Parathyroid adenoma (tissue), 2 donors: ENCODE results near the gene ARHGEF6.

Experiments used
- H2AFZ ChIP-seq: fragments of 300-600 bp; sonication (generic); one replicate; pipeline ENCODE4 v1.7.0; 2017; ENCODE audit warnings: antibody characterized with exemption, mild to moderate bottlenecking
- H3K27ac ChIP-seq: fragments of 300-600 bp; sonication (generic); one replicate; pipeline ENCODE4 v1.7.0; 2017
- H3K27me3 ChIP-seq: fragments of 300-600 bp; sonication (generic); one replicate; pipeline ENCODE4 v1.7.0; 2017; ENCODE audit warnings: low read length; ENCODE audit not compliant: control insufficient read depth, insufficient read depth
- H3K36me3 ChIP-seq: fragments of 300-600 bp; sonication (generic); one replicate; pipeline ENCODE4 v1.7.0; 2017; ENCODE audit warnings: low read length; ENCODE audit not compliant: control insufficient read depth, insufficient read depth
- H3K4me1 ChIP-seq: fragments of 300-600 bp; sonication (generic); one replicate; pipeline ENCODE4 v1.7.0; 2017; ENCODE audit warnings: control low read depth
- H3K4me2 ChIP-seq: fragments of 300-600 bp; sonication (generic); one replicate; pipeline ENCODE4 v1.7.0; 2017; ENCODE audit warnings: low read length
- H3K4me3 ChIP-seq: fragments of 300-600 bp; sonication (generic); one replicate; pipeline ENCODE4 v1.7.0; 2017; ENCODE audit warnings: low read depth, low read length
- H3K79me2 ChIP-seq: fragments of 300-600 bp; sonication (generic); one replicate; pipeline ENCODE4 v1.7.0; 2017; ENCODE audit warnings: control low read depth
- H3K9ac ChIP-seq: fragments of 300-600 bp; sonication (generic); one replicate; pipeline ENCODE4 v1.7.0; 2017; ENCODE audit warnings: mild to moderate bottlenecking
- H3K9me3 ChIP-seq: fragments of 300-600 bp; sonication (generic); one replicate; pipeline ENCODE4 v1.7.0; 2017; ENCODE audit warnings: low read length; ENCODE audit not compliant: control insufficient read depth
- TF ChIP-seq, protein P1 (sequence below): fragments of 300-600 bp; sonication (generic); IDR thresholded peaks from one replicate; pipeline ENCODE4 v1.7.0; 2017; ENCODE audit warnings: antibody characterized with exemption, mild to moderate bottlenecking
- donor health status: primary hyperparathyroidism.

Gene ARHGEF6

DNA sequence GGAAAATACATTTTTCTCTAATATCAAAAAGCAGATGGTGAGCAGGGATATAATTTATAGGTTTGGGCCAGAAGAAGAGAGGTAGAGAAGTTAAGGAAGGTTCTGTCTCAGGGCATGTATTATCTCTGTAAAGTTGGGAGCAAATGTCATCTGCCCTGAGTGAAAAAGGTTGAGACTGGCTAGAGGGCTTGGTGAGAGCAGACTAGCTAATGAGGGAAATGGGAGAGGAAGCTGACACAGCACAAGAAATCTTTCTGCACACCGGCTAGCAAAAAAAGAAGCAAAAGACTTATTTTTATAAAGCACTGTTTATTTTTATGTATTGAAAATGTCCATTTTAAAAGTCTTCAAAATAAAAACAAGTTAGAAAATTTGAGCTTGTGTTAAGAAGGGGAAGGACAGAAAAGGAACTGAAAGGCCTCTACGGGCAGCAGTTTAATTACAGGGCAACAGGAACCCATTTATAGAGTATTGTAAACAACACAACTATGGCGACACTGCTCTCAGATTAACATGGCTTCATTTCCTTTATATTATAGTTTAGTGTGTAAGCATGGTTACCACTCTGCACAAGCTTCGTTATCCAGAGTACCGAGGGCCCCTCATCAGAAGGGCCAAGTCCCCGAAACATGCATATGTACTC is 115.4 kb downstream of the ARHGEF6 start:
- Histone ChIP-seq H3K4me1 (no peaks in the 10 kb centered on the region), H2AFZ (no peak overlapping the region), H3K36me3 (no peaks in the 10 kb centered on the region), H3K9ac (no peak overlapping the region), H3K27ac (no peak overlapping the region), H3K79me2 (no peaks in the 10 kb centered on the region), H3K27me3 (no peaks in the 10 kb centered on the region), H3K4me2 (no peak overlapping the region), H3K9me3 (no peaks in the 10 kb centered on the region), H3K4me3 (no peak overlapping the region)
- TF ChIP-seq, protein P1, sequence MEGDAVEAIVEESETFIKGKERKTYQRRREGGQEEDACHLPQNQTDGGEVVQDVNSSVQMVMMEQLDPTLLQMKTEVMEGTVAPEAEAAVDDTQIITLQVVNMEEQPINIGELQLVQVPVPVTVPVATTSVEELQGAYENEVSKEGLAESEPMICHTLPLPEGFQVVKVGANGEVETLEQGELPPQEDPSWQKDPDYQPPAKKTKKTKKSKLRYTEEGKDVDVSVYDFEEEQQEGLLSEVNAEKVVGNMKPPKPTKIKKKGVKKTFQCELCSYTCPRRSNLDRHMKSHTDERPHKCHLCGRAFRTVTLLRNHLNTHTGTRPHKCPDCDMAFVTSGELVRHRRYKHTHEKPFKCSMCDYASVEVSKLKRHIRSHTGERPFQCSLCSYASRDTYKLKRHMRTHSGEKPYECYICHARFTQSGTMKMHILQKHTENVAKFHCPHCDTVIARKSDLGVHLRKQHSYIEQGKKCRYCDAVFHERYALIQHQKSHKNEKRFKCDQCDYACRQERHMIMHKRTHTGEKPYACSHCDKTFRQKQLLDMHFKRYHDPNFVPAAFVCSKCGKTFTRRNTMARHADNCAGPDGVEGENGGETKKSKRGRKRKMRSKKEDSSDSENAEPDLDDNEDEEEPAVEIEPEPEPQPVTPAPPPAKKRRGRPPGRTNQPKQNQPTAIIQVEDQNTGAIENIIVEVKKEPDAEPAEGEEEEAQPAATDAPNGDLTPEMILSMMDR, result no peak

DNA sequence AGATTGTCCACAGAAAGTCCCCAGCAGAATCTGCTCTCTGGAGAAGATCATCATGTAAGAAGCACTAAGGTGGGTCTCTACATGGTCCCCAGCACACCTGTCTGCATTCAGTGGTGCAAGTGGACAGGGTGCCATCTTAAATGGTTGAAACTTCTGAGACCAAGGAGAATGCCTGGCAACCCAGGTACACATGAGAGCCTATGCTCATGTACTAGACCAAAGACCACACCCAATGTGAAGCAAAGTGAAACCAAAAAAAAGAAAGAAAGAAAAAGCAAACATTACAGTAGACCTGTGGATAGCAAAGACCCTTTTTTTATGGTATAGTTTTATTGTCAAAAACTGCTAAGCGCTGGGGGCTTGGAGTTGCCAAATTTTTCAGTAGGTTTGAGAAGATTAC is 117.8 kb downstream of the ARHGEF6 start:
- Histone ChIP-seq H2AFZ (no peak overlapping the region), H3K79me2 (no peaks in the 10 kb centered on the region), H3K9ac (no peak overlapping the region), H3K27ac (no peak overlapping the region), H3K4me2 (no peak overlapping the region), H3K4me3 (no peak overlapping the region), H3K36me3 (no peaks in the 10 kb centered on the region), H3K4me1 (no peaks in the 10 kb centered on the region), H3K27me3 (no peaks in the 10 kb centered on the region), H3K9me3 (no peaks in the 10 kb centered on the region)
- TF ChIP-seq, protein P1, result no peak

DNA sequence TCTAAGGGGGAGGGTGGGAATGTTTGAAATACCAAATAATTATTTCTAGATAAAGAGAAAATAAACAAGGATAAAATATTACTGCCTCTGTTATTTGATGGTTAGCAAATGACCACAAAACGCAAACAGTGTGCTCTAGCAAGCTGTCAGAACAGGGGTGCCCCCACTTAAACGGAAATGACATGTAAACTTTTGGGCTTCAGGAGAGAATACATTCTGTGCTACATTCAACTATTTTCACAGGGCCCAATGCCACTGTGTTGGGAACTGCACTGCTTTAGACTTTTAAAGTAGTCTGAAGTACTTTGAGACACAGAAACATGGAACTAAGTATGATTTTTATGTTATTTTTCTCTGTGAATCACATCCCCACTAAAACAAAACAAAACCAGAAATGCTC is 118.6 kb downstream of the ARHGEF6 start:
- H3K9me3 ChIP-seq, result no peaks in the 10 kb centered on the region
- H3K36me3 ChIP-seq, result no peaks in the 10 kb centered on the region
- no peak overlapping the region for H3K4me3 ChIP-seq
- H3K27me3 ChIP-seq, result no peaks in the 10 kb centered on the region
- H3K9ac ChIP-seq, result no peak overlapping the region
- no peak overlapping the region for H3K4me2 ChIP-seq
- H3K27ac ChIP-seq, result no peak overlapping the region
- TF ChIP-seq, protein P1, result no peak
- no peaks in the 10 kb centered on the region for H3K79me2 ChIP-seq
- H3K4me1 ChIP-seq, result no peaks in the 10 kb centered on the region
- no peak overlapping the region for H2AFZ ChIP-seq

DNA sequence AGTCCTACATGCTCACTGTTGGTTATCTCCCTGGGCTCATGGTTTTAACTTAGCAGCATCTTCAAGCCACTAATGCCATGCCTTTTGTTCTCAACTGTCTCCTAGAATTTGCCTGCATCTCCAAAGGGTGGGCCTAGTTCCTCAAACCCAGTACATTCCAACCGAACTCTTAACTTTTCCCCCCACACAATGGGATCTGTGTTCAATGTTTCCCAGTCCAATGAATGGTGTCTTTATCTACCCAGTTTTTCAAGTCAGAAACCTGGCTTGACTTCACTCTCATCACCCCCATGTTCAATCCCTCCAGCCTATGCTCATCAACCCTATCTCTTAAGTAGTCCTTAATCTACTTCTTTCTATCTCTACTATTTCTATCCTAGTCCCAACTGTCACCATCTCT is 119.8 kb downstream of the ARHGEF6 start:
- Histone ChIP-seq H3K9ac (no peak overlapping the region), H3K79me2 (no peaks in the 10 kb centered on the region), H3K4me2 (no peak overlapping the region), H3K27me3 (no peaks in the 10 kb centered on the region), H3K9me3 (no peaks in the 10 kb centered on the region), H3K4me1 (no peaks in the 10 kb centered on the region), H3K36me3 (no peaks in the 10 kb centered on the region), H3K27ac (no peak overlapping the region), H2AFZ (no peak overlapping the region), H3K4me3 (no peak overlapping the region)
- TF ChIP-seq, protein P1, result no peak

DNA sequence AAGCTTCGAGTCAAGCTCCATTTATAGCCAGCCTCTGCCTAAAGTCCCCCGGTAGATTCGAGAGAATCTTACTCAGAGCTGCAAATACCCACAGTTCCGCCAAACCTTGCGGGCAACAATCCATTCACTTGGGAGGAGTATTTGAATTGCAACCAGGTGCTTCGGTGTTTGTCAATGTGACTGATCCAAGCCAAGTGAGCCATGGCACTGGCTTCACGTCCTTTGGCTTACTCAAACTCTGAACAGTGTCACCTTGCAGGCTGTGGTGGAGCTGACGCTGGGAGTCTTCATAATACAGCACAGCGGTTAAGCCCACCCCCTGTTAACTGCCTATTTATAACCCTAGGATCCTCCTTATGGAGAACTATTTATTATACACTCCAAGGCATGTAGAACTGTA is 121.6 kb downstream of the ARHGEF6 start:
- no peaks in the 10 kb centered on the region for H3K9me3 ChIP-seq
- no peak overlapping the region for H3K27ac ChIP-seq
- no peak overlapping the region for H3K9ac ChIP-seq
- H3K79me2 ChIP-seq, result no peaks in the 10 kb centered on the region
- no peak overlapping the region for H2AFZ ChIP-seq
- H3K36me3 ChIP-seq, result no peaks in the 10 kb centered on the region
- TF ChIP-seq, protein P1, result no peak
- H3K4me3 ChIP-seq, result no peak overlapping the region
- H3K4me2 ChIP-seq, result no peak overlapping the region
- no peaks in the 10 kb centered on the region for H3K27me3 ChIP-seq
- H3K4me1 ChIP-seq, result no peaks in the 10 kb centered on the region
